ENCODE data around the gene PTPN3. TPM values are rescaled to one million over a fixed set of nuclear protein-coding genes. Genes with fewer than 3 reads are reported as not detected.

Gene PTPN3
- total and polyA plus RNA-seq, 4 donors, result 6.3 to 30.3 (median 23.5) TPM

DNA sequence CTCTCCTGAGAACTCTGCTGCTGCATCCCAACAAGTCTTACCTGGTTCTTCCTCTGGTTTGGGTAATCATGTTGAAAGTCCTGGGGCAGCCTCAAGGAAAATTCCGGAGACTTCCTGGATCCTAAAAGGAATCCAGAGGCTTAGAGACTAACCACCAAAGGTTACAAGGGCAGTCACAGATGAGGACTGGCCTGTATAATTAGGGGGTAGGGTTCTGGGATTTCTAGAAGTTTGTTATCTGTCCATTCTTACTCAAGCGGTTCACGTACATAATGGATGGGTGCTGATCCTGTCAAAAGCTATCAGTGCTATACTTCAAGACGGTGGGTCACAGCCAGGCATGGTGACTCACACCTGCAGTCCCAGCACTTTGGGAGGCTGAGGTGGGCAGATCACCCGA lies 125.9 kb downstream of the PTPN3 start:
- no peaks in the 10 kb centered on the region for H3K36me3 ChIP-seq (ENCODE audit: control insufficient read depth in 4 of 4, insufficient read depth in 3 of 4, low read depth in 1 of 4, low read length in 3 of 4)
- H3K27me3 ChIP-seq (ENCODE audit: control insufficient read depth in 4 of 4, insufficient read depth in 4 of 4, low read length in 3 of 4), result no peaks in the 10 kb centered on the region
- no peak for TF ChIP-seq HNF4A (conservative IDR thresholded peaks at IDR 0.05)
- TF ChIP-seq ATF3 (IDR thresholded peaks at IDR 0.05), result no peak
- TF ChIP-seq, protein P1, sequence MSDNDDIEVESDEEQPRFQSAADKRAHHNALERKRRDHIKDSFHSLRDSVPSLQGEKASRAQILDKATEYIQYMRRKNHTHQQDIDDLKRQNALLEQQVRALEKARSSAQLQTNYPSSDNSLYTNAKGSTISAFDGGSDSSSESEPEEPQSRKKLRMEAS (IDR thresholded peaks at IDR 0.05), result no peak
- TF ChIP-seq EGR1 (IDR thresholded peaks at IDR 0.05; ENCODE audit: low read depth in 2 of 2), result no peak
- TF ChIP-seq SP1 (IDR thresholded peaks at IDR 0.05), result no peak
- TF ChIP-seq RAD21 (IDR thresholded peaks at IDR 0.05), result no peak
- no peak for TF ChIP-seq FOXA1 (IDR thresholded peaks at IDR 0.05)
- TF ChIP-seq, protein P2, sequence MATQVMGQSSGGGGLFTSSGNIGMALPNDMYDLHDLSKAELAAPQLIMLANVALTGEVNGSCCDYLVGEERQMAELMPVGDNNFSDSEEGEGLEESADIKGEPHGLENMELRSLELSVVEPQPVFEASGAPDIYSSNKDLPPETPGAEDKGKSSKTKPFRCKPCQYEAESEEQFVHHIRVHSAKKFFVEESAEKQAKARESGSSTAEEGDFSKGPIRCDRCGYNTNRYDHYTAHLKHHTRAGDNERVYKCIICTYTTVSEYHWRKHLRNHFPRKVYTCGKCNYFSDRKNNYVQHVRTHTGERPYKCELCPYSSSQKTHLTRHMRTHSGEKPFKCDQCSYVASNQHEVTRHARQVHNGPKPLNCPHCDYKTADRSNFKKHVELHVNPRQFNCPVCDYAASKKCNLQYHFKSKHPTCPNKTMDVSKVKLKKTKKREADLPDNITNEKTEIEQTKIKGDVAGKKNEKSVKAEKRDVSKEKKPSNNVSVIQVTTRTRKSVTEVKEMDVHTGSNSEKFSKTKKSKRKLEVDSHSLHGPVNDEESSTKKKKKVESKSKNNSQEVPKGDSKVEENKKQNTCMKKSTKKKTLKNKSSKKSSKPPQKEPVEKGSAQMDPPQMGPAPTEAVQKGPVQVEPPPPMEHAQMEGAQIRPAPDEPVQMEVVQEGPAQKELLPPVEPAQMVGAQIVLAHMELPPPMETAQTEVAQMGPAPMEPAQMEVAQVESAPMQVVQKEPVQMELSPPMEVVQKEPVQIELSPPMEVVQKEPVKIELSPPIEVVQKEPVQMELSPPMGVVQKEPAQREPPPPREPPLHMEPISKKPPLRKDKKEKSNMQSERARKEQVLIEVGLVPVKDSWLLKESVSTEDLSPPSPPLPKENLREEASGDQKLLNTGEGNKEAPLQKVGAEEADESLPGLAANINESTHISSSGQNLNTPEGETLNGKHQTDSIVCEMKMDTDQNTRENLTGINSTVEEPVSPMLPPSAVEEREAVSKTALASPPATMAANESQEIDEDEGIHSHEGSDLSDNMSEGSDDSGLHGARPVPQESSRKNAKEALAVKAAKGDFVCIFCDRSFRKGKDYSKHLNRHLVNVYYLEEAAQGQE (IDR thresholded peaks at IDR 0.05), result no peak
- TF ChIP-seq NR2F2 (IDR thresholded peaks at IDR 0.05), result no peak
- no peak for TF ChIP-seq FOXA2 (IDR thresholded peaks at IDR 0.05)
- no peak for TF ChIP-seq YY1 (IDR thresholded peaks at IDR 0.05)
- TF ChIP-seq GABPA (IDR thresholded peaks at IDR 0.05 in 1 of 2, conservative IDR thresholded peaks at IDR 0.05 in 1 of 2), result no peak
- no peaks in the 10 kb centered on the region for H3K4me1 ChIP-seq (ENCODE audit: control insufficient read depth in 4 of 4, insufficient read depth in 4 of 4, low read length in 3 of 4)
- H3K9ac ChIP-seq (ENCODE audit: low read depth in 1 of 2, low read length in 2 of 2), result no peak overlapping the region
- no peak for DNase-seq (ENCODE audit: low spot score)
- no peak overlapping the region for H3K4me3 ChIP-seq (ENCODE audit: low read depth in 1 of 3, low read length in 3 of 3)
- 90% methylated on average over 5 of the region's 5 CpGs for WGBS
- H3K27ac ChIP-seq (ENCODE audit: low read depth in 1 of 2, low read length in 2 of 2), result no peak overlapping the region
- H3K9me3 ChIP-seq (ENCODE audit: control insufficient read depth in 4 of 4, low read length in 3 of 4), result no peaks in the 10 kb centered on the region

DNA sequence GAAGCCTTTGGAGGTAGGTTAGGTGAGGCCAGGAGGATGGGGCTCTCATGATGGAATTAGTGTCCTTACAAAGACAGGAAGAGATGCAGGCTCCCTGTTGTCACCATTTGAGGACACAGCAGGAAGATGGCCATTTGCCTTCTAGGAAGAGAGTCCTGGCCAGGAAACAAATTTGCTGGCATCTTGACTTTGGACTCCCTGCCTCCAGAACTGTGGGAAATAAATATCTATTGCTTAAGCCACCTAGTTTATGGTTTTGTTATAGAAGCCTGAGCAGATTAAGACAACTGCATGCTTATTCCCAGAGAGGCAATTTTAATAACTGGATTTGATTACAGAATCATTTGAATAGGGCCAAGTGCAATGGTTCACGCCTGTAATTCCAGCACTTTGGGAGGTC lies 126.7 kb downstream of the PTPN3 start:
- no peak for TF ChIP-seq ATF3 (IDR thresholded peaks at IDR 0.05)
- TF ChIP-seq TAF1 (conservative IDR thresholded peaks at IDR 0.05), result no peak
- no peak for TF ChIP-seq RAD21 (IDR thresholded peaks at IDR 0.05)
- no peak for TF ChIP-seq GABPA (IDR thresholded peaks at IDR 0.05 in 1 of 2, conservative IDR thresholded peaks at IDR 0.05 in 1 of 2)
- no peak for TF ChIP-seq YY1 (IDR thresholded peaks at IDR 0.05)
- TF ChIP-seq, protein P2 (IDR thresholded peaks at IDR 0.05), result no peak
- TF ChIP-seq HNF4G (IDR thresholded peaks at IDR 0.05), result no peak
- no peak for TF ChIP-seq ZBTB33 (IDR thresholded peaks at IDR 0.05)
- TF ChIP-seq EGR1 (IDR thresholded peaks at IDR 0.05; ENCODE audit: low read depth in 2 of 2), result no peak
- TF ChIP-seq FOXA2 (IDR thresholded peaks at IDR 0.05), result no peak
- TF ChIP-seq CTCF (IDR thresholded peaks at IDR 0.05; ENCODE audit: low read depth, low read length, missing input control), result no peak
- no peak for TF ChIP-seq NR2F2 (IDR thresholded peaks at IDR 0.05)
- TF ChIP-seq SP1 (IDR thresholded peaks at IDR 0.05), result no peak
- Histone ChIP-seq H3K9me3 (ENCODE audit: control insufficient read depth in 4 of 4, low read length in 3 of 4) (no peaks in the 10 kb centered on the region), H3K27ac (ENCODE audit: low read depth in 1 of 2, low read length in 2 of 2) (no peak overlapping the region), H3K4me3 (ENCODE audit: low read depth in 1 of 3, low read length in 3 of 3) (no peak overlapping the region), H3K9ac (ENCODE audit: low read depth in 1 of 2, low read length in 2 of 2) (no peak overlapping the region), H3K4me1 (ENCODE audit: control insufficient read depth in 4 of 4, insufficient read depth in 4 of 4, low read length in 3 of 4) (no peaks in the 10 kb centered on the region), H3K27me3 (ENCODE audit: control insufficient read depth in 4 of 4, insufficient read depth in 4 of 4, low read length in 3 of 4) (no peaks in the 10 kb centered on the region), H3K36me3 (ENCODE audit: control insufficient read depth in 4 of 4, insufficient read depth in 3 of 4, low read depth in 1 of 4, low read length in 3 of 4) (no peaks in the 10 kb centered on the region)
- WGBS, result 89% methylated on average over 1 of the region's 1 CpG
- no peak for DNase-seq (ENCODE audit: low spot score)
